ENCODE results near the gene CLBA1. TPM values are rescaled to one million over a fixed set of nuclear protein-coding genes. Genes with fewer than 3 reads are reported as not detected.

CLBA1 gene
- total RNA-seq, 2 experiments from 2014 or later = 0.82 to 1.2 TPM

DNA sequence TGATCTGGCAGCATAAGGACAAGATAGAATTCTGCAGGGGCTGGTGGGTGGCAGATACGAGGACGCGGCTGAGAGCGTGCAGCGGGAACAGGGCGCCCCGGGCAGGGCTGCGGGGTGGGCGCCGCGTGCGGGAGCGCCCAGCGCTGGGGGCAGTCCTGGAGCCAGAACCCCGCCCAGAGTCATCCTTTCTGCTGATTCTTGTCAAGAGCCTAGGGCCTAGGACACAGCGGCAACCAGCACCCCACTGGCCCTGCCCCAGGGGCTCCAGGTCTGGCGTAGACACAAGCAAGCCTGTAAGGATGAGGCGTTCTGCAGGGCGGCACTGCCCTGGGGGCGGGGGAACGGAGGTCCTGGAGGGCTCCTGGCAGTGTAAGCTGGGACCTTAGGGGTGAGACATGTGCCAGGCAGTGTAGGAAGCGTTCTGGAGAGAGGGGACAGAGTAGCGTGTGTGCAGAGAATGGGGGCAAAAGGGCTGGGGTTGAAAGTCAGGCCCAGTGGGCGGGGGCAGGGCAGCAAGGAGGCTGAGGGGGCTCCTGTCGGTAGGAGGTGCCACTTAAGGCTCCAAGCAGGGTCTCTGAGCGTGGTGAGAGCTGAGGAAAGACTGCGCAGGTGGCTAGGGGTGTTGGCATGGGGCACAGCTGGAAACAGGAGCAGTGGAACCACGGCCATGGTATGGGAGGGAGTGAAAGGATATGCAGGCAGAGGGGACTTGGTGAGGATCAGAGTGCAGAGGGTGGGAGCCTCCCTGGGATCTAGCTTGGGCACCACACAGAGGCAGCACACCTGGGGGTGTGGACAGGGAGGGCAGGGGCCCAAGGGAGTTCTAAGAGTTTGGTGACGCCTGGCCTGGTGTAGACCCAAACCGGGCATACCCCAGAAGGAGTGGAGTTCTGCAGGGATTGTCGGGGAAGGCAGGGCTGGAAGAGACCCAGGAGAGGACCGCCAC lies 6.6 kb upstream of the CLBA1 start:
- H3K9me2 ChIP-seq (ENCODE audit: insufficient read depth, low read length) = no peaks in the 10 kb centered on the region
- intact Hi-C loops (cut with micrococcal nuclease; ENCODE audit: unreplicated experiment) = no loop called here
- no peak for DNase-seq (ENCODE audit: low spot score)
- H3K9me3 ChIP-seq (ENCODE audit: low read length) = no peaks in the 10 kb centered on the region
- ChIA-PET POLR2A (no interaction called here), CTCF (ENCODE audit: unreplicated experiment) (interaction anchor here (1.1 kb wide), 1 partner anchor 67 kb away, joined by 3 read pairs; no protein-coding TSS in a partner anchor)
- BruUV-seq (replicated peaks) = no TSS peak
- H3K4me3 ChIP-seq (ENCODE audit: low read depth, low read length, poor library complexity, severe bottlenecking) = no peak overlapping the region
- no peak overlapping the region for H3K4me2 ChIP-seq (ENCODE audit: low read length)
- no peaks in the 10 kb centered on the region for H4K20me1 ChIP-seq (ENCODE audit: insufficient read depth, low read length)
- no peak overlapping the region for H2AFZ ChIP-seq (ENCODE audit: low read length)
- H3K4me1 ChIP-seq (ENCODE audit: insufficient read depth, low read length, poor library complexity, severe bottlenecking) = no peaks in the 10 kb centered on the region
- H3K27ac ChIP-seq (ENCODE audit: low read depth, low read length, poor library complexity, severe bottlenecking) = no peak overlapping the region
- TF ChIP-seq EZH2phosphoT487 (IDR thresholded peaks at IDR 0.05; ENCODE audit: borderline replicate concordance, low read depth, low read length) (no peak), CTCF (conservative IDR thresholded peaks at IDR 0.05; ENCODE audit: low read length) (no peak)
- no peaks in the 10 kb centered on the region for H3K79me2 ChIP-seq (ENCODE audit: insufficient read depth, low read depth, low read length)
- H3K36me3 ChIP-seq (ENCODE audit: insufficient read depth, low read length) = no peaks in the 10 kb centered on the region

DNA sequence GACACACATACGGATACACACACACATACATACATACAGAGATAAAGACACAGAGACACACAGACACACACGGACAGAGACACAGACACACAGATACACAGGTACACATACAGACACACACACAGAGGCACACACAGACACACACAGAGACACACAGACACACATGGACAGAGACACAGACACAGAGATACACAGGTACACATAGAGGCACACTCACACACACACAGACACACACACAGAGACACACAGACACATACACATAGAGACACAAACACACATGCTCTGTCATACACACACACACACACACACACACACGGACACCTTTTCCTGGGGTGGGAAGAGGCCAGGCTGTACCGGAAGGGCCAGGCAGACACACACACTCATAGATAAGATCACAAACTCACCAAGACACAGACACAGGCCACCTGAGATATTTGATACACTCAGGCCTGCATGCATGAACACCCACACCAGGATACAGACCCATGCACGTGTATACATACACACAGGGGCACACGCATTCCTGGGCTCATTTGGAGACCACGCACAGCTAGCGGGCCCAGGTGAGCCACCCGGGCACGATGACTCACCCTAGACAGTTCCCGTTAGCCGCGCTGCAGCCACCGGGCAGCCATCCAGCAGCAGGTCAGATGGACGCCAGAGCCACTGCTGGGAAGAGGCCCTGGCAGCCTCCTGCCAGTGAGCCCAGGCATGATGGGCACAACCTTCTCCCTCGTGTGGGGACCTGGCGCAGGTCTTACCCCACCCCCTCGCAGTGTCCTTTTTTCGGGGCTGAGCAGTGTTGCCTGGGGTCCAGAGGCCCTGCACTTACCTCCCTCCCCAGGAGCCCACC lies 5.6 kb upstream of the CLBA1 start:
- H3K79me2 ChIP-seq (ENCODE audit: insufficient read depth, low read depth, low read length) = no peaks in the 10 kb centered on the region
- H3K9me3 ChIP-seq (ENCODE audit: low read length) = no peaks in the 10 kb centered on the region
- no peaks in the 10 kb centered on the region for H3K36me3 ChIP-seq (ENCODE audit: insufficient read depth, low read length)
- no peak overlapping the region for H3K4me2 ChIP-seq (ENCODE audit: low read length)
- intact Hi-C loops (cut with micrococcal nuclease; ENCODE audit: unreplicated experiment) = no loop called here
- H3K9me2 ChIP-seq (ENCODE audit: insufficient read depth, low read length) = no peaks in the 10 kb centered on the region
- H4K20me1 ChIP-seq (ENCODE audit: insufficient read depth, low read length) = no peaks in the 10 kb centered on the region
- no peak overlapping the region for H3K4me3 ChIP-seq (ENCODE audit: low read depth, low read length, poor library complexity, severe bottlenecking)
- no TSS peak for BruUV-seq (replicated peaks)
- no peaks in the 10 kb centered on the region for H3K4me1 ChIP-seq (ENCODE audit: insufficient read depth, low read length, poor library complexity, severe bottlenecking)
- no peak overlapping the region for H3K27ac ChIP-seq (ENCODE audit: low read depth, low read length, poor library complexity, severe bottlenecking)
- POLR2A ChIA-PET = no interaction called here
- no peak for DNase-seq (ENCODE audit: low spot score)
- H2AFZ ChIP-seq (ENCODE audit: low read length) = no peak overlapping the region
- no peak for TF ChIP-seq CTCF (conservative IDR thresholded peaks at IDR 0.05; ENCODE audit: low read length)
- no peak for TF ChIP-seq EZH2phosphoT487 (IDR thresholded peaks at IDR 0.05; ENCODE audit: borderline replicate concordance, low read depth, low read length)
- CTCF ChIA-PET (ENCODE audit: unreplicated experiment) = interaction anchor here (1.1 kb wide), 1 partner anchor 66 kb away, joined by 3 read pairs; no protein-coding TSS in a partner anchor
